Thymus (tissue), 11 donors: ENCODE results near the gene CBLB. TPM values are rescaled to one million over a fixed set of nuclear protein-coding genes. Genes with fewer than 3 reads are reported as not detected.

Source experiments
- DNase-seq, 9 donors: peaks; one replicate each; pipeline ENCODE4 v3.0.0-alpha.2; 2013; ENCODE audit warnings: low spot score in 9 of 9, low read depth in 6 of 9, missing footprints in 1 of 9
- H3K27ac ChIP-seq, 2 donors: one replicate each; pipeline ENCODE4 v1.5.1; 2013; ENCODE audit warnings: control low read depth in 1 of 2, low read depth in 1 of 2, low read length in 1 of 2, mild to moderate bottlenecking in 1 of 2, moderate library complexity in 1 of 2
- H3K27me3 ChIP-seq, 2 donors: one replicate each; pipeline ENCODE4 v1.5.1; 2013; ENCODE audit warnings: low read length in 1 of 2; ENCODE audit not compliant: control insufficient read depth in 2 of 2, insufficient read depth in 1 of 2
- H3K36me3 ChIP-seq, 2 donors: one replicate each; pipeline ENCODE4 v1.5.1; 2013; ENCODE audit warnings: low read length in 1 of 2, mild to moderate bottlenecking in 1 of 2, moderate library complexity in 1 of 2; ENCODE audit not compliant: control insufficient read depth in 2 of 2, insufficient read depth in 2 of 2
- H3K4me1 ChIP-seq, 2 donors: one replicate each; pipeline ENCODE4 v1.5.1; 2013; ENCODE audit warnings: low read length in 2 of 2; ENCODE audit not compliant: control insufficient read depth in 2 of 2, insufficient read depth in 2 of 2
- H3K4me3 ChIP-seq, 2 donors: one replicate each; pipeline ENCODE4 v1.5.1; 2013; ENCODE audit warnings: low read length in 2 of 2, control low read depth in 1 of 2, mild to moderate bottlenecking in 1 of 2
- H3K9me3 ChIP-seq, 2 donors: one replicate each; pipeline ENCODE4 v1.5.1; 2013; ENCODE audit warnings: low read length in 1 of 2, mild to moderate bottlenecking in 1 of 2; ENCODE audit not compliant: control insufficient read depth in 2 of 2, insufficient read depth in 1 of 2
- WGBS: extraction: QIAGEN DNeasy Blood & Tissue Kit; methylation state at CpG from one replicate; pipeline ENCODE4 v1.1.7; 2013; 5-methylcytosine and 5-hydroxymethylcytosine counted together
- polyA plus RNA-seq: library from polyadenylated mRNA; stranded (reverse); fragments of 200-250 nt; gene quantifications from one replicate; pipeline ENCODE4 v1.2.3, GENCODE V29; 2013
- total RNA-seq: library from RNA; stranded (reverse); fragments of 120-200 nt; gene quantifications from one replicate; pipeline ENCODE4 v1.2.4, GENCODE V29; 2013
- donor health status: healthy.

Gene CBLB
- total and polyA plus RNA-seq, 2 donors = 9.1 to 25.0 TPM

- H3K27ac ChIP-seq = no peak overlapping the region
- H3K36me3 ChIP-seq = no peaks in the 10 kb centered on the region
- H3K4me1 ChIP-seq = no peaks in the 10 kb centered on the region
- H3K4me3 ChIP-seq = no peak overlapping the region
- WGBS = 96% methylated on average over 1 of the region's 1 CpG
- H3K9me3 ChIP-seq = no peaks in the 10 kb centered on the region
- DNase-seq = no peak
- H3K27me3 ChIP-seq = no peaks in the 10 kb centered on the region
Measured at GRCh38 chr3:105906345-105906744, 37.5 kb upstream of the CBLB start.

GRCh38 chr3:105905328-105905727, 36.5 kb upstream of the CBLB start:
- Histone ChIP-seq H3K4me3 (no peak overlapping the region), H3K27me3 (no peaks in the 10 kb centered on the region), H3K9me3 (no peaks in the 10 kb centered on the region), H3K36me3 (no peaks in the 10 kb centered on the region), H3K27ac (no peak overlapping the region), H3K4me1 (no peaks in the 10 kb centered on the region)
- DNase-seq = no peak
- 94% methylated on average over 1 of the region's 1 CpG for whole genome bisulfite sequencing

- Histone ChIP-seq H3K27ac (no peak overlapping the region), H3K4me3 (no peak overlapping the region), H3K27me3 (no peaks in the 10 kb centered on the region), H3K4me1 (no peaks in the 10 kb centered on the region), H3K9me3 (no peaks in the 10 kb centered on the region), H3K36me3 (no peaks in the 10 kb centered on the region)
- DNase-seq = no peak
- WGBS = 93% methylated on average over 5 of the region's 5 CpGs
Measured at GRCh38 chr3:105904678-105905284, 36.0 kb upstream of the CBLB start.

- no peaks in the 10 kb centered on the region for H3K27me3 ChIP-seq
- DNase-seq = no peak
- no peaks in the 10 kb centered on the region for H3K36me3 ChIP-seq
- no peaks in the 10 kb centered on the region for H3K9me3 ChIP-seq
- 96% methylated on average over 1 of the region's 1 CpG for WGBS
- no peak overlapping the region for H3K27ac ChIP-seq
- H3K4me1 ChIP-seq = no peaks in the 10 kb centered on the region
- H3K4me3 ChIP-seq = no peak overlapping the region
Measured at GRCh38 chr3:105904251-105904650, 35.4 kb upstream of the CBLB start.

- Histone ChIP-seq H3K27me3 (no peaks in the 10 kb centered on the region), H3K27ac (no peak overlapping the region)
- WGBS = 96% methylated on average over 2 of the region's 2 CpGs
Measured at GRCh38 chr3:105899516-105899915, 30.7 kb upstream of the CBLB start.

GRCh38 chr3:105891101-105891500, 22.3 kb upstream of the CBLB start:
- no peaks in the 10 kb centered on the region for H3K36me3 ChIP-seq
- H3K27ac ChIP-seq = no peak overlapping the region
- H3K4me3 ChIP-seq = no peak overlapping the region
- H3K27me3 ChIP-seq = no peaks in the 10 kb centered on the region
- WGBS = 97% methylated on average over 1 of the region's 1 CpG
- DNase-seq = no peak
- H3K4me1 ChIP-seq = no peaks in the 10 kb centered on the region
- H3K9me3 ChIP-seq = no peaks in the 10 kb centered on the region

More at GRCh38 chr3:105899516-105899915, 30.7 kb upstream of the CBLB start:
- H3K4me3 ChIP-seq = no peak overlapping the region
- H3K4me1 ChIP-seq = no peaks in the 10 kb centered on the region
- no peak for DNase-seq
- H3K9me3 ChIP-seq = no peaks in the 10 kb centered on the region
- no peaks in the 10 kb centered on the region for H3K36me3 ChIP-seq

GRCh38 chr3:105888621-105889579, 20.1 kb upstream of the CBLB start:
- H3K4me1 ChIP-seq = no peaks in the 10 kb centered on the region
- WGBS = 99% methylated on average over 4 of the region's 4 CpGs
- H3K9me3 ChIP-seq = no peaks in the 10 kb centered on the region
- DNase-seq = no peak
- H3K4me3 ChIP-seq = no peak overlapping the region
- no peak overlapping the region for H3K27ac ChIP-seq
- no peaks in the 10 kb centered on the region for H3K36me3 ChIP-seq
- no peaks in the 10 kb centered on the region for H3K27me3 ChIP-seq

GRCh38 chr3:105885256-105885655, 16.4 kb upstream of the CBLB start:
- no peaks in the 10 kb centered on the region for H3K27me3 ChIP-seq
- WGBS = 96% methylated on average over 2 of the region's 2 CpGs
- H3K27ac ChIP-seq = no peak overlapping the region
- no peak overlapping the region for H3K4me3 ChIP-seq
- no peaks in the 10 kb centered on the region for H3K4me1 ChIP-seq
- H3K9me3 ChIP-seq = no peaks in the 10 kb centered on the region
- DNase-seq = no peak
- H3K36me3 ChIP-seq = no peaks in the 10 kb centered on the region

GRCh38 chr3:105883798-105884377, 15.1 kb upstream of the CBLB start:
- no peaks in the 10 kb centered on the region for H3K4me1 ChIP-seq
- H3K36me3 ChIP-seq = no peaks in the 10 kb centered on the region
- no peaks in the 10 kb centered on the region for H3K27me3 ChIP-seq
- no peak for DNase-seq
- no peaks in the 10 kb centered on the region for H3K9me3 ChIP-seq
- WGBS = 93% methylated on average over 1 of the region's 1 CpG
- no peak overlapping the region for H3K27ac ChIP-seq
- no peak overlapping the region for H3K4me3 ChIP-seq
